GM18502 (cell line): ENCODE measurements around the gene TPRG1.

Source experiments
- ATAC-seq: cut with Tn5 transposase; IDR thresholded peaks from one replicate; pipeline ENCODE4 v1.9.1; 2021; ENCODE audit warnings: mild to moderate bottlenecking; ENCODE audit not compliant: unreplicated experiment, poor library complexity

The TPRG1 gene, protein sequence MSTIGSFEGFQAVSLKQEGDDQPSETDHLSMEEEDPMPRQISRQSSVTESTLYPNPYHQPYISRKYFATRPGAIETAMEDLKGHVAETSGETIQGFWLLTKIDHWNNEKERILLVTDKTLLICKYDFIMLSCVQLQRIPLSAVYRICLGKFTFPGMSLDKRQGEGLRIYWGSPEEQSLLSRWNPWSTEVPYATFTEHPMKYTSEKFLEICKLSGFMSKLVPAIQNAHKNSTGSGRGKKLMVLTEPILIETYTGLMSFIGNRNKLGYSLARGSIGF

DNA sequence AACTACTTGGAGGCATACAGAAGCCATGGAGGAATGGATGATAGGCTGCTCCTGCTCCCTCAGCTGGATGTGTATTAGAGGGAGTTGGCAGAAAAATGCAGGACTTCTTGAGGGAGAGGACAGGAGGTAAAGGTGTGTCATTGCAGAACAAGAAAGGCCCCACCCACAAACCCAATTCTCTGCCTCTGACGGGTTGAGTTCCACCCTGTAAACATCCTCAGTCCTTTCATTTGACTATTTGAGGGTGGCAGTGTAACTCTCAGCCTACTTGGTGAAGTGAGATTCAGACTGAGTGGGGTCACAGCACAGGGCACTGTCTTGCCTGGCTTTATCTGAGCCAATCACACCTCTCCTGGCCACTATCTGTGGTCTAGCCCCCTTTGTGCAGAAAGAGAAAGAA lies at the start of gene TPRG1:
TSS of gene TPRG1 (plus strand) at position 265 of the 400 bp plus-strand sequence. CDS start 35,414 bp downstream, outside the sequence.
- ATAC-seq = no peak

GRCh38 chr3:189122110-189122509 lies 49.7 kb upstream of the TPRG1 start:
- no peak for ATAC-seq

GRCh38 chr3:189122526-189123205 lies 49.1 kb upstream of the TPRG1 start:
- no peak for ATAC-seq

DNA sequence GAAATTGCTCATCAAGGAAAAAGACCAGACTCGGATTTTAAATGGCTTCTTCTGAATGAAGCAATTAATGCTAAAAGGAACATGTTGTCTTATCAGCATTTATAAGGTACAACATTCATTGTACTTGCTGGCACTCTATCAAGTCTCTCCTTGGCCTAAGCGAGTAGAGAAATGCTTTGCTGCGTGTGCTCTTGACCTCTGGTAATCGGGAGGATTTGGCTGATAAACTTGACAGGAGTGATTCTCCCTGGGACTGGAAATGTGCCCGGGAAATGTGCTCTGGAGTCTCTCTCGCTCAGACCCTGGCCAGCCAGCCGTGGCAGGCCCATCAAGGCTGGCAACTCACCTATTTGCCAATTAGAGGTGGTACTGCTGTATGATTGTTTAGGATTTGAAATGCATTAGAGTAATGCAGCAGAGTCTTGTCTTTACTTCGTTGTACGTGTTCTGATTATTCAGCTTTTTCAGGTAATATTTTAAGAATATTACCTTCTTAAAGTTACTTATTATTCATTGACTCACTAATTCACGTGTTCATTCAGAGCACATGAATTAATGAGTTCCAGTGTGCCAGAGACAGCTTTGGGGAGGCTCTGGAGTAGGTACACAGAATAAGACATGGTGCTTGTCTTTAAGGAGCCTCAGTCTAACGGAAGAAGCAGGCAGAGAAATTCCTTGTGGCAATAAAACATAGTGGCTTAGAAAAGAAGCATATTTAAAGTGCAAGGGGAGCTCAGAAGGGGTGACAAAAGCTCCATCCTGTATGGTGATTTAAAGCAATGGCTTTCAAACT lies 48.0 kb upstream of the TPRG1 start:
- ATAC-seq = no peak

GRCh38 chr3:189132231-189132671 lies 39.5 kb upstream of the TPRG1 start:
- peak; percentile 99 for ATAC-seq

GRCh38 chr3:189132839-189133238 lies 38.9 kb upstream of the TPRG1 start:
- no peak for ATAC-seq

DNA sequence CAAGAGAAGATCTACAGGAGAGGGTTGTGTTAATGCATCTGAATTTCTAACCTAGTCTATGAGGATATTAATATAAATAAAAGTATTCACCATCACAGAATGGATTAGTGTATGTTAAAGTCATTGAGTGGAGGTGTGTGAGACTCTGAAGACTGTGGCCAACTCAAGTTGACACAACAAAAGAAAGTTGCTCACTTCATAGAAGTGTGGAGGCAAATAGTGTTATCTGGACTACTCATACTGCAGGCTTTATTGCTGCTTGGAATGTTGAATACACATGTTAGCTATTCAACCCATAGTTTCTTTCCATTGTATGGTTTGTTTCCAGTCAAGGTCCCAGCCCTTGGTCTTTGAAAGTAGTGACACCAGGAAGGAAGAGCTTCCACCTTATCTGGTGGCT lies 38.0 kb upstream of the TPRG1 start:
- ATAC-seq = no peak

- no peak for ATAC-seq
Observed at GRCh38 chr3:189137416-189137815, 34.4 kb upstream of the TPRG1 start.

DNA sequence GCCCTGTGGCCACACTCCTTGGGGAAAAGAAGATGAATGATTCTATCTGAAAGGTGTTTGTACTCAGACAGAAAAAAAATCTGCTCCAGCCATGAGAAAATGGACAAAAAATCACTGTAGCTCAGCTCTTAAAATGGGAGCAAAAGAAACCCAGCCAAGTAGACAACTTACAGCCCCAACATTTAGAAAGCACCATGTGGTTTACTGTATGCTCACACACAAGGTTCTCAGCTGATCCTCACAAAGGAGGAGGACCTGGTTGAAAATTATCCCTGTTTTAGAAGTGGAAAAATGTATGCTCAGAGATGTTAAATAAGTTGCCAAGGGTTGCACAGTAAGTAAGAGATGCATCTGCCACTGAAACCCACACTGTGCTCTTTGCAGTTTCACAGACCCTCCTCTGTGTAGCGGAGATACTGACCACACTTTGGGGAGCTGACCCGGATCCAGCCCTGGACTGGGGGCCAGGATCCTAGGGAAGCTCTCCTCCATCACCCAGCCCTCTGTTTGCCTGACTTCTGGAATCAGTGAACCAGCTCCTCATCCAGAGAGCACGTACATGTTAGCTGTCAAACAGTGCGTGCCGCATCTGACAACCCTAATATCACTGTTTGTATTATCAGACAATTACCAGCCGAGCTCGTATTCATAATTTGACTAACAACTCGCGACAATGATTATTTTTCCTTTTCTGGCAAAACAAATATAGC lies 32.7 kb upstream of the TPRG1 start:
- no peak for ATAC-seq

DNA sequence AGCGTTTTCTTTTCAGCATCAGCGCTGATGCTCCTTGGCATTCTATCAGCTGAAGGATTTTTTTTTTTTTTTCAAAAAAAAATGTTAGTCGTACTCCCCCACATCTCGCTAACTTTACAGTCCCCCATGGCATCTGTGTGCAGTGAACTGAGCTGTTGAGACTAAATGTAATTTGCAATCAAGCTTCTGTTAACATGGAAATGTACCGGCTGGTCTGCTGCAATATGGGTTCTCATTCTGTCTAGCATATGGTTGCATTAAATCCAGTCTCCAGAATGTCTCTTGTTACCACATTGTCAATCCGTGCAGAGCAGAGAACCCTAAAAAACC lies 32.2 kb upstream of the TPRG1 start:
- ATAC-seq = no peak

GRCh38 chr3:189142527-189142926 lies 29.2 kb upstream of the TPRG1 start:
- no peak for ATAC-seq

- ATAC-seq = no peak
Observed at GRCh38 chr3:189143321-189143720, 28.4 kb upstream of the TPRG1 start.

- no peak for ATAC-seq
Observed at GRCh38 chr3:189143771-189144170, 28.0 kb upstream of the TPRG1 start.

GRCh38 chr3:189144645-189145044 lies 27.1 kb upstream of the TPRG1 start:
- no peak for ATAC-seq

DNA sequence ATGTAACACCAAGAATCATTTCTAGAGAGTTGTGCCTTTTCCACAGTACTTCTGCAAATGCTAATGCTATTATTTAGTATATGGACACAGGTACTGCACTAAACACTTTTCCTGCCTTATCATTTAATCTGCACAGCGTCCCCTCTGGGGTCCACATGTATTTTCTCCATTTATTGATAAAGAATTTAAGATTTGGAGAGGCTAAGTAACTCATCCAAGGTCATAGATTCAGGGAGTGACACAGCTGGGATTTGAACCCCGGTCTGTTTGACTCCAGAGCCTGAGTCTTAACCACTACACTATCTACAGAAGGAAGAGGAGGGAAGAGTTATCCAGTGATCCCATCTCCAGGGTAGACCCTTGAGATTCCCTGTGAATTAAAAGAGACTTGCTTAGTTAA lies 24.9 kb upstream of the TPRG1 start:
- no peak for ATAC-seq

GRCh38 chr3:189148081-189148507 lies 23.7 kb upstream of the TPRG1 start:
- ATAC-seq = peak; percentile 80

- ATAC-seq = no peak
Observed at GRCh38 chr3:189149203-189149602, 22.6 kb upstream of the TPRG1 start.

DNA sequence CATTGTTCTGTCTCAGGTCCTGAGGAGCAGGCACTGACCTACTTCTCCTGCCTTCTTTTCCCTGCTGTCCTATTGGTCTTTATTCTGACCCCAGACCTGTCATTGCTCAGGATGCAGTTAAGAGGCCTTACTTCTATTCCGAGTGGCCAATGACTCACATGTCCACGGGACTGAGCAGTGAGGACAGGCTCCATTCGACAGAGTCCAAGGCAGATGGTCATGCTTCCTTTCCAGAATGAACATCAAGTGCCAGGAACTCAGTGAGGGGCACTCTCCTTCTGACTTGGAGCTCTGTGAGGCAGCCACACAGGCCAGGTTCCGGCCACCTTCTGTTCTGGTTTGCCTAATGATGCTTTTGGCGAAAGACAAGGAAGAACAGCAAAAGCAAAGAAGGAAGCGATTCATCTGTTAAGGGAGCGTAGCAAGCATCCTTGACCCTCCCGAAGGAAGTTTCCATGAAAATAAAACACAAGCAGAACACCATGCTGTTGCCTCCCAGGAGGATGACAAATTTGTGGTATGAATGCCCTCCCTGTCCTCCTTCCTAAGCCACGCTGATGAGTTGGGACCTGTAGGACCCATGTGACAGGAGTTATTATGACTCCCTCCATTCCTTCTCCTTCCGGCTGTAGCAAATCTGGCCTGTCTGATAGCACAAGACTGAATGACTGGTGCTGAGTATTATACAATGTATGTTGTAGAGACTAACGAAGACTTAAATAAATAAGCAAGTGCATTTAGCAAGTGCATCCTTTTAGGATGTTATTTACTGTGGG lies 14.4 kb upstream of the TPRG1 start:
- ATAC-seq = no peak

DNA sequence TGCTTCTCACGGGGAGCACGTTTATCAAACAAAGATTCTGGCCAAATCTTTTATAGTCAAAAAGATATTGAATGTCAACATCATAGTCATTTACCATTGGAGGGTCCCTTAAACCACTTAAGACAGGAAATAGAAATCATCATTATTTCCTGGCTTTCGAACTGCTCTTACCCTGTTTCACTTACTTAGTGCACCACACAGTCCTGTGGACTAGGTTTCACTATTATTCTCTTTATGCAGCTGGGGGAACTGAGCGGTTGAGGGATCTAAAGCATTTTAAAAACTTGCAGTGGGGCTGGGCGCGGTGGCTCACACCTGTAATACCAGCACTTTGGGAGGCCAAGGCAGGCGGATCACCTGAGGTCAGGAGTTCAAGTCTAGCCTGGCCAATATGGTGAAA lies 13.7 kb upstream of the TPRG1 start:
- ATAC-seq = no peak
